H1 (cell line): ENCODE data around the gene GUCY2F.

Source experiments
- ATF2 ChIP-seq: IDR thresholded peaks from 2 replicates; pipeline ENCODE4 v1.6.1; 2012; ENCODE audit warnings: low read length, inconsistent platforms
- BACH1 ChIP-seq: IDR thresholded peaks from 2 replicates; pipeline ENCODE4 v1.6.1; 2012; ENCODE audit warnings: low read length, improper control_type of control experiment
- CTCF ChIP-seq, 3 experiments: IDR thresholded peaks; 1 replicate in 2 of 3; 2 replicates in 1 of 3; pipeline versions ENCODE4 v1.5.1 to v1.6.1; 2011; ENCODE audit warnings: low read length in 3 of 3, mild to moderate bottlenecking in 3 of 3, inconsistent platforms in 2 of 3, low read depth in 1 of 3, moderate library complexity in 1 of 3; ENCODE audit not compliant: insufficient read depth in 1 of 3; ENCODE audit errors: control extremely low read depth in 1 of 3
- GABPA ChIP-seq: IDR thresholded peaks from 2 replicates; pipeline ENCODE4 v1.6.1; 2011; ENCODE audit warnings: mild to moderate bottlenecking, low read length, moderate library complexity, borderline replicate concordance; ENCODE audit not compliant: insufficient read depth
- KDM1A ChIP-seq: fragments of 200-600, 300-600 bp; sonication (generic); IDR thresholded peaks from 2 replicates; pipeline ENCODE4 v1.7.1; 2016; ENCODE audit warnings: mild to moderate bottlenecking, low read length, borderline replicate concordance
- KDM5A ChIP-seq: fragments of 200-600 bp; IDR thresholded peaks from 2 replicates; pipeline ENCODE4 v1.7.1; 2012; ENCODE audit warnings: mild to moderate bottlenecking, low read length, inconsistent platforms, mixed read lengths
- MAX ChIP-seq: IDR thresholded peaks from 2 replicates; pipeline ENCODE4 v1.6.1; 2012; ENCODE audit warnings: inconsistent platforms
- NRF1 ChIP-seq: IDR thresholded peaks from 2 replicates; pipeline ENCODE4 v1.6.1; 2011; ENCODE audit warnings: mild to moderate bottlenecking, low read depth, low read length, improper control_type of control experiment
- POLR2AphosphoS5 ChIP-seq: IDR thresholded peaks from 2 replicates; pipeline ENCODE4 v1.6.1; 2011; ENCODE audit warnings: low read depth, low read length
- RFX5 ChIP-seq: IDR thresholded peaks from 2 replicates; pipeline ENCODE4 v1.6.1; 2011; ENCODE audit warnings: low read depth, low read length, improper control_type of control experiment, borderline replicate concordance
- ZNF274 ChIP-seq: IDR thresholded peaks from 2 replicates; pipeline ENCODE4 v1.7.0; 2012; ENCODE audit warnings: low read length, borderline replicate concordance; ENCODE audit errors: extremely low read depth

GRCh38 chrX:109464231-109464630, 17.7 kb downstream of the GUCY2F start:
- TF ChIP-seq RFX5 (no peak), ATF2 (no peak), POLR2AphosphoS5 (no peak), MAX (no peak), BACH1 (no peak), GABPA (no peak), KDM5A (no peak), ZNF274 (no peak), KDM1A (no peak), NRF1 (no peak), CTCF (IDR thresholded peaks at IDR 0.05; ENCODE audit: control extremely low read depth in 1 of 3, insufficient read depth in 1 of 3, low read depth in 1 of 3, low read length in 3 of 3) (no peak)
